GM12878 (cell line): ENCODE data around the gene ZBTB16.

Source experiments
- ATF3 ChIP-seq: IDR thresholded peaks from 2 replicates; pipeline ENCODE4 v1.6.1; 2011; ENCODE audit warnings: low read depth, mild to moderate bottlenecking, low read length, moderate library complexity, borderline replicate concordance; ENCODE audit errors: extremely low read depth
- CBX5 ChIP-seq: sonication (generic); IDR thresholded peaks from 2 replicates; pipeline ENCODE4 v1.6.1; 2016; ENCODE audit warnings: low read depth, moderate library complexity, mild to moderate bottlenecking, inconsistent platforms
- ELK1 ChIP-seq: IDR thresholded peaks from 2 replicates; pipeline ENCODE4 v1.6.1; 2012; ENCODE audit warnings: low read depth, low read length, improper control_type of control experiment
- POLR2A ChIP-seq: IDR thresholded peaks from 2 replicates; pipeline ENCODE4 v1.6.1; 2011; ENCODE audit warnings: low read depth, mild to moderate bottlenecking, low read length
- SP1 ChIP-seq: IDR thresholded peaks from one replicate; pipeline ENCODE4 v1.6.1; 2011; ENCODE audit warnings: low read depth, low read length

DNA sequence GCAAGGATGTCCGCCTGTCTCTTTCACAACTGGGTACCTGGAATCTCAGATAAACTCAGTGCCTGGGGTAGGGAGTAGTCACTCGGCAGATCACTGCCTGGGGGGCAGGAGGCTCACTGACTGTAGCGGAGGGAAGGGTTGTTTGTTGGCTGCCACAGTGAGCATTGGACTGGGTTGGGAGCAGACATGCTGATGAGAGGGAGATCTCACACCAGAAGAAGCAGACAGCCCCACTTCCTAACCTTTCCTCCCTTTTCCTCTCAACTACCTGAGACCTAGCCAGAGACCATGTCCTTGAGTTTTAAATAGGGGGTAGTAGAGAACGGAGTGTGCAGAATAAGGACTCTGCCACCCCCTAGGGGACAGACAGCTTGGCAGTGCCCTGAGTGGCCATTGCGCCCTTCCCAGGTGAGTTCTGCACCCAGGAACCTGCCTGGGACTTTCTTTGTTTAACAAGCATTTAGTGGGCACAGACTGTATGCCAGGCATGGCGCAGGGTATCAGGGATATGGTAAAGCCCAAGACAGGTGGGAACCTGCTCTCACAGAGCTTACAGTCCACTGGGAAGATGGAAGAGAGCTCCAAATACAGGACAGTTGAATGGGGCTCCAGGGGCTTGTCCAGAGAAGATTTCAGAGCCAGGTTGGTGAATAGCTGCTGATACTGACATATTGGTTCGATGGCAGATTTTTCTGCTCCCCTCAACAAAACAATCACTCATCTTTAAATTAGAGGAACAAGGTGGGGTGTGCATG, 121.0 kb downstream of the ZBTB16 start:
- TF ChIP-seq CBX5 = no peak
- no peak for TF ChIP-seq POLR2A
- no peak for TF ChIP-seq ATF3
- no peak for TF ChIP-seq ELK1
- TF ChIP-seq SP1 = no peak
